COLO668 (cell line): ENCODE results near the gene MIPOL1.
A peak's percentile ranks its signal among the peaks of the same experiment; 100 is the strongest.
"Not testable (repeated sequence)": the region's sequence is repeated elsewhere in the genome, so short reads cannot be mapped to it uniquely, and the experiment has no call there.

Source experiments
- DNase-seq: peaks from one replicate; lab custom pipeline; 2025; ENCODE audit not compliant: unreplicated experiment; lab: John Stamatoyannopoulos, UW

Gene MIPOL1

GRCh38 chr14:37197421-37198272, at the start of gene MIPOL1:
Gene MIPOL1, plus strand, starts transcription at chr14:37197937. Its CDS starts 49,952 bp downstream, at chr14:37247889.
- peak; percentile 96 for DNase-seq

- DNase-seq, result no peak
Measured at GRCh38 chr14:37150414-37150813, 47.3 kb upstream of the MIPOL1 start.

GRCh38 chr14:37153005-37153404, 44.7 kb upstream of the MIPOL1 start:
- DNase-seq, result no peak

GRCh38 chr14:37153483-37153882, 44.3 kb upstream of the MIPOL1 start:
- DNase-seq, result no peak

- DNase-seq, result no peak
Measured at GRCh38 chr14:37157987-37158386, 39.8 kb upstream of the MIPOL1 start.

GRCh38 chr14:37162307-37162706, 35.4 kb upstream of the MIPOL1 start:
- not testable (repeated sequence) for DNase-seq

- DNase-seq, result no peak
Measured at GRCh38 chr14:37165794-37166193, 31.9 kb upstream of the MIPOL1 start.

GRCh38 chr14:37167151-37168047, 30.3 kb upstream of the MIPOL1 start:
- no peak for DNase-seq

- DNase-seq, result no peak
Measured at GRCh38 chr14:37168721-37169120, 29.0 kb upstream of the MIPOL1 start.

GRCh38 chr14:37170237-37170636, 27.5 kb upstream of the MIPOL1 start:
- DNase-seq, result peak; percentile 24

- DNase-seq, result no peak
Measured at GRCh38 chr14:37170993-37171392, 26.7 kb upstream of the MIPOL1 start.

- no peak for DNase-seq
Measured at GRCh38 chr14:37171678-37172023, 26.1 kb upstream of the MIPOL1 start.

GRCh38 chr14:37172024-37172869, 25.5 kb upstream of the MIPOL1 start, which contains the start of gene SLC25A21:
Gene SLC25A21, minus strand, starts transcription at chr14:37172606.
- peak; percentile 91 for DNase-seq

GRCh38 chr14:37172936-37173614, 24.7 kb upstream of the MIPOL1 start:
- no peak for DNase-seq

- DNase-seq, result no peak
Measured at GRCh38 chr14:37179896-37180502, 17.7 kb upstream of the MIPOL1 start.

GRCh38 chr14:37180886-37181285, 16.9 kb upstream of the MIPOL1 start:
- not testable (repeated sequence) for DNase-seq

- no peak for DNase-seq
Measured at GRCh38 chr14:37181441-37181840, 16.3 kb upstream of the MIPOL1 start.

- not testable (repeated sequence) for DNase-seq
Measured at GRCh38 chr14:37184520-37184919, 13.2 kb upstream of the MIPOL1 start.

- DNase-seq, result no peak
Measured at GRCh38 chr14:37185670-37186069, 12.1 kb upstream of the MIPOL1 start.

- DNase-seq, result no peak
Measured at GRCh38 chr14:37186865-37187264, 10.9 kb upstream of the MIPOL1 start.
